GM06990 (cell line): ENCODE data around the gene ERRFI1.

Experiments
- DNase-seq: peaks from one replicate; pipeline ENCODE4 v3.0.0-alpha.2; 2011; ENCODE audit not compliant: insufficient read length; ENCODE audit errors: extremely low read depth
- H3K27me3 ChIP-seq: replicated peaks from 2 replicates; pipeline ENCODE4 v1.6.0; 2011; ENCODE audit warnings: low read length; ENCODE audit not compliant: control insufficient read depth, insufficient read depth
- H3K36me3 ChIP-seq: 2 replicates; pipeline ENCODE4 v1.5.1; 2011; ENCODE audit warnings: low read length; ENCODE audit not compliant: control insufficient read depth, insufficient read depth
- H3K4me3 ChIP-seq: replicated peaks from 2 replicates; pipeline ENCODE4 v1.5.1; 2011; ENCODE audit warnings: low read depth, mild to moderate bottlenecking, control low read depth, low read length
- TF ChIP-seq, protein P1 (sequence below): IDR thresholded peaks from 2 replicates; pipeline ENCODE4 v1.5.1; 2011; ENCODE audit warnings: low read length, control low read depth, mild to moderate bottlenecking, inconsistent platforms; ENCODE audit not compliant: insufficient read depth, poor library complexity, severe bottlenecking

Gene ERRFI1

DNA sequence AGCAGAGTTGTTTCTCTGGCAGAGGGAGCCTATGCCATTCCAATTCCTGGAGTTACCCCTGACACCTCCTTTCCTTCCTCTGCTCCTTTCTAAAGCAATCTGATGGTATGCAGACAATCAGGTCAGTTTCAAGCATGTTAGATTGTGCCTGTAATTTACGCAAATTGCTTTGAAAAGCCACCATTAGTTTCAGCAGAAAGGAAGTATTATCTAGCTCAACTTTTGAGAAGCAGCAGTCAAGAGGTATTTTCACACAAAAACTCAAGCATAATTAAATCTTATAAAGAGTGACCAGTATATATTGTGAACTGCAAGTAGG is 2.2 kb downstream of the ERRFI1 start:
- Histone ChIP-seq H3K36me3 (no peaks in the 10 kb centered on the region), H3K27me3 (no peaks in the 10 kb centered on the region; the same call in 1 of the 2 replicates), H3K4me3 (no peak overlapping the region)
- TF ChIP-seq, protein P1, sequence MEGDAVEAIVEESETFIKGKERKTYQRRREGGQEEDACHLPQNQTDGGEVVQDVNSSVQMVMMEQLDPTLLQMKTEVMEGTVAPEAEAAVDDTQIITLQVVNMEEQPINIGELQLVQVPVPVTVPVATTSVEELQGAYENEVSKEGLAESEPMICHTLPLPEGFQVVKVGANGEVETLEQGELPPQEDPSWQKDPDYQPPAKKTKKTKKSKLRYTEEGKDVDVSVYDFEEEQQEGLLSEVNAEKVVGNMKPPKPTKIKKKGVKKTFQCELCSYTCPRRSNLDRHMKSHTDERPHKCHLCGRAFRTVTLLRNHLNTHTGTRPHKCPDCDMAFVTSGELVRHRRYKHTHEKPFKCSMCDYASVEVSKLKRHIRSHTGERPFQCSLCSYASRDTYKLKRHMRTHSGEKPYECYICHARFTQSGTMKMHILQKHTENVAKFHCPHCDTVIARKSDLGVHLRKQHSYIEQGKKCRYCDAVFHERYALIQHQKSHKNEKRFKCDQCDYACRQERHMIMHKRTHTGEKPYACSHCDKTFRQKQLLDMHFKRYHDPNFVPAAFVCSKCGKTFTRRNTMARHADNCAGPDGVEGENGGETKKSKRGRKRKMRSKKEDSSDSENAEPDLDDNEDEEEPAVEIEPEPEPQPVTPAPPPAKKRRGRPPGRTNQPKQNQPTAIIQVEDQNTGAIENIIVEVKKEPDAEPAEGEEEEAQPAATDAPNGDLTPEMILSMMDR, result no peak
- no peak for DNase-seq

DNA sequence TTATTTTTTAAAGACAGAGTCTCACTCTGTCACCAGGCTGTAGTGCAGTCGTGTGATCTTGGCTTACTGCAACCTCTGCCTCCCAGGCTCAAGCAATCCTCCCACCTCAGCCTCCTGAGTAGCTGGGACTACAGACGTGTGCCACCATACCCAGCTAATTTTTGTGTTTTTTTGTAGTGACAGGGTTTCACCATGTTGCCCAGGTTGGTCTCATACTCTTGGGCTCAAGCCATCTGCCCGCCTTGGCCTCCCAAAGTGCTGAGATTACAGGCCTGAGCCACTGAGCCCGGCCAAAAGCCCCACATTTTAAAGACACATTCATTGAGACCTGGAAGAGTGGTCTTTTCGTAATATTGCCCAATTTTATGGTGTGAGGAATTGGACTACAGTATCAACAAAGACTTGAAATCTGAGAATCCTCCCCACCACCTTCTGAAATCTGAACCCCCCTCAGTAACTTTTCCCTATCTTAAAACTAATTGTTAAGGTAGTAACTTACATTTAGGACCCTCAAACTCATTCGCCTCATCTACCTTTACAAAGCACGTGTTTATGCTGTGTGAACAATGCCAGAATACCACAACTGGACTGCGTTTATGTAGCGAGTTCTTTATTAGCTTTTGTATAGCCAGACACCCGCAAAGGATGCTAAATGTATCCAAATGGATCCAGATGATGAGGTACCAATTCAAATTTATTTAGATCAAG is 2.7 kb downstream of the ERRFI1 start:
- no peaks in the 10 kb centered on the region for H3K36me3 ChIP-seq
- TF ChIP-seq, protein P1, result no peak
- no peak for DNase-seq
- no peaks in the 10 kb centered on the region; the same call in 1 of the 2 replicates for H3K27me3 ChIP-seq
- H3K4me3 ChIP-seq, result no peak overlapping the region

DNA sequence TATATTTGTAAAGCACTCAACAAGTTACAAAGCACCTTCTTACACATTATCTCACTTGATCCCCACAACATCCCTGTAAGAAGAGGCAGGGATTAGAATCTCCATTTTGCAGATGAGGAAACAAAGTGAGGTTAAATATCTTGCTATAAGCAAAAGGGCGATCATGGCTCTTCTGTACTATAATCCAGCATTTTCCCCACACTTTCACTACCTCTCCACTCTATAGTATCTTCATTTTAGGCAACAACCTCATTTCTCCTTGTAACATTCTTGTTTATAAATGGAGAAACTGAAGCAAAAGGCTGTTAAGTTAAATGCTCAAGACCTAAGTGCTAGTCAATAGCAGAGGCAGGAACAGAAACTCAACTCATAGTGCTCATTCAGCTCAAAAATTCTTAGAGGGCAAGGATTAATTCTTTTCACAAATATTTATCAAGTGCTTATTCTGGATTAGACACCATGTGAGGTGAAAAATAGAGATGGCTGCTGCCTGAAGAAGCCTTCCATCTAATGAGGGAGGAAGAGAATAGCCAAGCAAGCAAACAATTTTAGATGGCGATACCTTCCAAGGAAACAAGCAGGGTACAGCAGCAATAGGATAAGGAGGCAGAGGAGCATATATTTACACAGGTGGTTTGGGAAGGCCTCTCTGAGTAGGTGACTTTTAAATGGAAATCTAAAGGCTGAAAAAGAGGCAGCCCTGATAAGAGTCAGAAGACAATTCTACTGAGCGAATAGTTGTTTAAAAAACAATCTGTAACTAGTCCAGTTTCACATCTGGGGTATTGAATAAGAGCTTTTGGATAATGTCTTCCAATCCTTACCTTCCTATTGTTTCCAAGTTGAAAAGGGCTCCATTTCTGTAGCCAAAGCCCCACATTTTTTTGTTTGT is 3.5 kb downstream of the ERRFI1 start:
- Histone ChIP-seq H3K27me3 (no peaks in the 10 kb centered on the region; the same call in 1 of the 2 replicates), H3K36me3 (no peaks in the 10 kb centered on the region), H3K4me3 (no peak overlapping the region)
- DNase-seq, result no peak
- TF ChIP-seq, protein P1, result no peak

DNA sequence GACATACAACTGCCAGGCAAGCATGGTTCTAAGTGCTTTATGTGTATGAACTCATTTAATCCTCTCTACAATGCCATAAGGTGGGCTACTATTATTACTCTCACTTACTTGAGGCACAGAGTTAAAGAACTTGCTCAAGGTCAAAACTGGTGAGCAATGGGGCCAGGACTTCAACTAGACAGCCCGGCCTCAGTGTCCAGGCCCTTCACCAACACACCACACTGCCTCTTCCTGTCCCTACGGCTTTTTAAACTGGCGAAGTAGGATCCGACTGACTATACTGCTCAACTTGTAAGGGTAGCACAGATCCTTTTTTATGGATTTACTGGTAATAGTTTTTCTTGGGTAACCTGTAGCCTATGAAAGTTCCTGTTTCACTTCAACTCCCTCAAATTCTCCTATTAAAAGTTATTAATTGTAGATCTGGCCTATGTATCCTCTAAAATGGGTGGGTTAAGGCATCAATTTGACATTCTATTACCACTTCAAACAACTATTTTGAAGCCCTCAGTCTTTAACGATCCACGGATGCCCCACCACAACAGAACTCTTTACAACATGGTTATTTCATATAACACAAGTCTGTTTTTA is 4.3 kb downstream of the ERRFI1 start:
- Histone ChIP-seq H3K4me3 (no peak overlapping the region), H3K36me3 (no peaks in the 10 kb centered on the region), H3K27me3 (no peaks in the 10 kb centered on the region)
- no peak for DNase-seq
- TF ChIP-seq, protein P1, result no peak

DNA sequence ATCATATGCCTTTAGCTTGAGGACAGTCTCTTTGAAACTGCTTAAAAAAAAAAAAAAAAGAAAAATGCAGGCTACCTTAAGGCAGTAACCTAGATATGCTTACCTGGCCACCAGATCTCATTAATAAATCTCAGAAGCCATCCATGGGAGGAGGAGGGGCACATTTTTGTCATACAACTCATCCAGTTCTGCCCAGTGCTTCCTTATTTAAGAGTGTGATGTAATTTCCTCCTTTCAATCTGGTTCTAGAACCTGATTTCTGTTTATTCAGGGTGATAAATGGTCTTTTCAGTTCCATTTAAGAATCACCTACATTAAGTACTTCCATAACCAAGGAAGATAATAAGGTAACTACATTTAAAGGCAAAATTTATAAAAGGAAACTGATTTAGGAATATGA is 6.1 kb downstream of the ERRFI1 start:
- no peak overlapping the region for H3K4me3 ChIP-seq
- no peak for DNase-seq
- no peaks in the 10 kb centered on the region for H3K36me3 ChIP-seq
- H3K27me3 ChIP-seq, result no peaks in the 10 kb centered on the region
- TF ChIP-seq, protein P1, result no peak
